Fibroblast of pulmonary artery (primary cell): Measurements from ENCODE around the gene TAS1R3.

Experiments used
- DNase-seq: peaks from one replicate; pipeline ENCODE4 v3.0.0-alpha.2; 2010; ENCODE audit warnings: low read depth
- H3K4me3 ChIP-seq: replicated peaks from 2 replicates; pipeline ENCODE4 v1.5.1; 2011; ENCODE audit warnings: low read depth, mild to moderate bottlenecking, control low read depth, low read length, moderate library complexity
- TF ChIP-seq, protein P1 (sequence below): IDR thresholded peaks from 2 replicates; pipeline ENCODE4 v1.5.1; 2011; ENCODE audit warnings: mild to moderate bottlenecking, control low read depth, low read length, inconsistent platforms; ENCODE audit errors: missing control alignments

TAS1R3 gene

DNA sequence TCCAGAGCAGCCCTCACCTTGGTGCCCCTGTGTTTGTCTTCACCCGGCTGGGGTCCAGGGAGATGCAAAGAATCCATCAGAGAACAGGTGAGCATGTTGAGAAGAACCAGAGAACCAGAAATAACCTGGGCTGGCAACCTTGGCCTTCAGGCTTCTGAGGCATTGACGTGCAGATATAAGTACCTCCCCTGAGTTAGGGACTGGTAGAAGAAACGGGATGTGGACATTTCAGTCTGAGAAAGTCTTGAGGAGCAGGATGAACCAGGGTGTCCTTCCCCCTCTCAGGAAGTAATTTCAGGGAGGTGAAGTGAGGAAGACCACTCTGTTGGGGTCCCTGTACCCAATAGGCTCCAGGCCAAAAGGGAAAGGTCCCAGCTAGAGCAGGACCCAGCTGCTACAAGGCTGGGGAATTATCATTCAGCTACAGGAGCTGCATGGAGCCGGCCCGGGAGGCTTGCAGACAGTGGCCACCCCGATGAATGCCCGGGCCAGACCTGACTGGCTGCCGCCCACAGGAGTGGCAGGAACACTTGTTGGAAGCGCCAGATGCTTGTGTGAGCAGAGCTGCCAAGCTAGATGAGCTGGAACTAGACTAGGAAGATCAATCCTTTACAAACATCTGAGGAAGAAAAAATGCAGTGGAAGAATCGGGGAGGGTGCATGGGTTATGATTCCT is 45.6 kb downstream of the TAS1R3 start:
- TF ChIP-seq, protein P1, sequence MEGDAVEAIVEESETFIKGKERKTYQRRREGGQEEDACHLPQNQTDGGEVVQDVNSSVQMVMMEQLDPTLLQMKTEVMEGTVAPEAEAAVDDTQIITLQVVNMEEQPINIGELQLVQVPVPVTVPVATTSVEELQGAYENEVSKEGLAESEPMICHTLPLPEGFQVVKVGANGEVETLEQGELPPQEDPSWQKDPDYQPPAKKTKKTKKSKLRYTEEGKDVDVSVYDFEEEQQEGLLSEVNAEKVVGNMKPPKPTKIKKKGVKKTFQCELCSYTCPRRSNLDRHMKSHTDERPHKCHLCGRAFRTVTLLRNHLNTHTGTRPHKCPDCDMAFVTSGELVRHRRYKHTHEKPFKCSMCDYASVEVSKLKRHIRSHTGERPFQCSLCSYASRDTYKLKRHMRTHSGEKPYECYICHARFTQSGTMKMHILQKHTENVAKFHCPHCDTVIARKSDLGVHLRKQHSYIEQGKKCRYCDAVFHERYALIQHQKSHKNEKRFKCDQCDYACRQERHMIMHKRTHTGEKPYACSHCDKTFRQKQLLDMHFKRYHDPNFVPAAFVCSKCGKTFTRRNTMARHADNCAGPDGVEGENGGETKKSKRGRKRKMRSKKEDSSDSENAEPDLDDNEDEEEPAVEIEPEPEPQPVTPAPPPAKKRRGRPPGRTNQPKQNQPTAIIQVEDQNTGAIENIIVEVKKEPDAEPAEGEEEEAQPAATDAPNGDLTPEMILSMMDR: no peak
- no peak overlapping the region for H3K4me3 ChIP-seq
- no peak for DNase-seq

DNA sequence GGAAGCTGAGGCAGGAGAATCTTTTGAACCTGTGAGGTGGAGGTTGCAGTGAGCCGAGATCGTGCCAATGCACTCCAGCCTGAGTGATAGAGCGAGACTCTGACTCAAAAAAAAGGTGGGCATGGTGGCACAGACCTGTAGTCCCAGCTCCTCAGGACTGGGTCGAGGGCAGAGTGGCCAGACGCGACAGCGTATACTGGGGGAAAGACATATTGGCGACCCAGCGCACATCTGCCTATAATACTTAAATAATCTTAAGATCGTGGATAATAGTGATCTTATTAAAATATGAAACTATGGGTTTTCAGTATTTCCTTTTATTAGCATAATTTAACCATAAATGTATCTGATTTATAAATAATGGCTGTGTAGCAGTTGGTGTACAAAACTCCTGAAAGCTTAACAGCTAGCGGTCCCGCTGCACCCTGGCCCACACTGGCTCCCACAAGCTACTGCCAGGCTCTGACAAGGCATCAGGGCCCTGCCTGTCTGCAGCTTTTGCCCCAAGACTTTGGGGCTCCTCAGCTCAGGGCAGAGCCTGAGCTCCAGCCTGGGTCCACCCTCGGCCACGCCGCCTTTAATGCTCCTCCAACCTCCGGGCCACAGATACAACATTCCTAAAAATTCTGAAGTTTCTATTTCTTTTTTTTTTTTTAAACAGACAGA is 46.6 kb downstream of the TAS1R3 start:
- DNase-seq: no peak
- TF ChIP-seq, protein P1: no peak
- H3K4me3 ChIP-seq: no peak overlapping the region

DNA sequence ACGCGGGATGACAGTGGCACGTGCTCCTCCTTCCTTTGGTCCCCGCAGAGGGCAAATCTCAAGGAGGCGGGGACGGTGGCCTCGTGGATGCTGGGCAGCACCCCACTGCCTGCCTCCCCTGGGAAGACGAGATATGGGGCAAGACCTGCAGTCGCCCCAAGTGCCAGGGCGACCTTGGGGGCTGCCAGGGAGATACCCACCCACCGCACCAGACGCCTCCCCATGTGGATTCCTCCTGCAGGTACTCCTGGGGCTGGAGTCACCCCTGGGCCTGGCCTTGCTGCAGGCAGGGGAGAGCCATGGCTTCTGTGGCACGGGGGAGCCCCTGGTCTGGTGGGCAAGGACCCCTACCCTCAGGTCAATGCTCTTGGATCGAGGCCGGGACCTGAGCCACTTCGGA is 49.8 kb downstream of the TAS1R3 start:
- TF ChIP-seq, protein P1: no peak
- H3K4me3 ChIP-seq: no peak overlapping the region
- DNase-seq: no peak

DNA sequence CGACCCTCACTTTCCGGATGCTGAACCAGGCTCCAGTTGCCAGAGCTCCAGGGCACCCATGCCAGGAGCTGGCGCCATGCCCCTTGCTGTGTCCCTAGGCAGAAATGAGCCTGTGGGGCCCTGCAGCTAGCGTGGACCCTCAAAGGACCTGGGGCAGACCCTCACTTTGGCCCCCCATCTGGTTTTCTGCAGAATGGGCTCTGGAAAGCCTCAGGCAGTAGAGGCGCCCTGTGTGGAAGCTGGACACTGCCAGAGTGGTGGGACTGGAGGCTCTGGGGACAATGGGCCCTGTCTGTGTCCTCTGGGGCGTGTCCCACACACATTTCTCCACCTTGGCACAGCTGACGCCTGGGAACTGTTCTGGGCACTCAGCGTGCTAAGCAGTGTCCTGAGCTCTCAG is 50.2 kb downstream of the TAS1R3 start:
- no peak overlapping the region for H3K4me3 ChIP-seq
- TF ChIP-seq, protein P1: no peak
- DNase-seq: no peak
